HCT116 (cell line): ENCODE results near the gene TMEM140.

Experiments used
- CTCF ChIP-seq, 3 experiments: fragments of 200-600 bp in 1 of 3; sonication (generic) in 1 of 3; IDR thresholded peaks in 2 of 3; conservative IDR thresholded peaks in 1 of 3; 2 replicates each; pipeline ENCODE4 v1.5.1; 2012 to 2017; ENCODE audit warnings: low read depth in 2 of 3, low read length in 2 of 3, antibody characterized with exemption in 1 of 3, borderline replicate concordance in 1 of 3, control low read depth in 1 of 3, mild to moderate bottlenecking in 1 of 3, mixed read lengths in 1 of 3, mixed run types in 1 of 3, moderate library complexity in 1 of 3; ENCODE audit not compliant: insufficient read depth in 1 of 3
- EZH2 ChIP-seq: fragments of 200-600 bp; sonication (generic); IDR thresholded peaks from 2 replicates; pipeline ENCODE4 v1.6.1; 2017; ENCODE audit warnings: antibody characterized with exemption, mixed run types
- EZH2phosphoT487 ChIP-seq: fragments of 200-600 bp; IDR thresholded peaks from 2 replicates; pipeline ENCODE4 v1.6.1; 2018; ENCODE audit warnings: antibody characterized with exemption, borderline replicate concordance
- MAX ChIP-seq: IDR thresholded peaks from 2 replicates; pipeline ENCODE4 v1.6.1; 2012
- POLR2A ChIP-seq: IDR thresholded peaks from 2 replicates; pipeline ENCODE4 v1.7.0; 2011; ENCODE audit warnings: borderline replicate concordance; ENCODE audit not compliant: insufficient read depth, insufficient read length; ENCODE audit errors: extremely low read depth
- POLR2AphosphoS5 ChIP-seq: IDR thresholded peaks from 2 replicates; pipeline ENCODE4 v1.6.1; 2011; ENCODE audit warnings: mild to moderate bottlenecking, low read depth, low read length, moderate library complexity
- RAD21 ChIP-seq: IDR thresholded peaks from 2 replicates; pipeline ENCODE4 v1.6.1; 2012; ENCODE audit warnings: low read depth, mild to moderate bottlenecking
- SP1 ChIP-seq: IDR thresholded peaks from 2 replicates; pipeline ENCODE4 v1.6.1; 2012; ENCODE audit warnings: low read depth
- TCF7L2 ChIP-seq: IDR thresholded peaks from 2 replicates; pipeline ENCODE4 v1.7.0; 2011; ENCODE audit warnings: borderline replicate concordance, inconsistent platforms; ENCODE audit not compliant: insufficient read depth, insufficient read length; ENCODE audit errors: extremely low read depth
- ZFX ChIP-seq: fragments of 450-650 bp; IDR thresholded peaks from 2 replicates; pipeline ENCODE4 v1.6.1; 2017
- TF ChIP-seq, protein P1 (sequence below): IDR thresholded peaks from 2 replicates; pipeline ENCODE4 v1.6.1; 2011; ENCODE audit warnings: mild to moderate bottlenecking, low read length, moderate library complexity; ENCODE audit not compliant: insufficient replicate concordance; ENCODE audit errors: extremely low read depth
- TF ChIP-seq, protein P2 (sequence below): IDR thresholded peaks from 2 replicates; pipeline ENCODE4 v1.6.1; 2012; ENCODE audit warnings: low read depth

DNA sequence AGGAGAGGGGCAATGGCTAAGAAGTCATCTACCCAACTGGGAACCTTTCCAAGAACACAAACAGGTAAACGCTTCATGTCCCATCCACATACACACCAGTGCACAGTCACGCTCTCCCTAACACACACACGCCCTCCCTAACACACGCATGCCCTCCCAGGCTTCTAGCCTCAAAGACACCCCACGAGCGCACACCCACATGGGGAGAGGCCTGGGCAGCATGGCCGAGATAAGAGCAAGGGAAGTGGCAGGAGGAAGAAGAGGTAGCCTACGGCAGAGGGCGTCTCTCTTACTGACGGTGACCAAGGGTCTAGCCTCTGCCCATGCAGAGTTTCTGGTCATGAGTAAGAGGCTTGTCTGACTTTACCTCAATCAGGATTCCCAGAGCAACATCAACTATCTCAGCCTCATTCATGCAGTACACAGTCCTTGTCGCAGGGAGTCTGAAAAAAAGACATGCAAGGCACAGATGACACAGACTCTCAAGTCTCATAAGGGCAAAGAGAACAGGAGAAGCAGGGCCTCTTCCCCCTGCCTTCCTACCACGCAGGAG, 19.6 kb downstream of the TMEM140 start:
- TF ChIP-seq SP1 (no peak), MAX (no peak), POLR2A (no peak), EZH2phosphoT487 (no peak), CTCF (IDR thresholded peaks at IDR 0.05 in 2 of 3, conservative IDR thresholded peaks at IDR 0.05 in 1 of 3; ENCODE audit: borderline replicate concordance in 1 of 3, insufficient read depth in 1 of 3, low read depth in 2 of 3, low read length in 2 of 3) (no peak), POLR2AphosphoS5 (no peak), TCF7L2 (no peak), ZFX (no peak), RAD21 (no peak), EZH2 (no peak)
- TF ChIP-seq, protein P1, sequence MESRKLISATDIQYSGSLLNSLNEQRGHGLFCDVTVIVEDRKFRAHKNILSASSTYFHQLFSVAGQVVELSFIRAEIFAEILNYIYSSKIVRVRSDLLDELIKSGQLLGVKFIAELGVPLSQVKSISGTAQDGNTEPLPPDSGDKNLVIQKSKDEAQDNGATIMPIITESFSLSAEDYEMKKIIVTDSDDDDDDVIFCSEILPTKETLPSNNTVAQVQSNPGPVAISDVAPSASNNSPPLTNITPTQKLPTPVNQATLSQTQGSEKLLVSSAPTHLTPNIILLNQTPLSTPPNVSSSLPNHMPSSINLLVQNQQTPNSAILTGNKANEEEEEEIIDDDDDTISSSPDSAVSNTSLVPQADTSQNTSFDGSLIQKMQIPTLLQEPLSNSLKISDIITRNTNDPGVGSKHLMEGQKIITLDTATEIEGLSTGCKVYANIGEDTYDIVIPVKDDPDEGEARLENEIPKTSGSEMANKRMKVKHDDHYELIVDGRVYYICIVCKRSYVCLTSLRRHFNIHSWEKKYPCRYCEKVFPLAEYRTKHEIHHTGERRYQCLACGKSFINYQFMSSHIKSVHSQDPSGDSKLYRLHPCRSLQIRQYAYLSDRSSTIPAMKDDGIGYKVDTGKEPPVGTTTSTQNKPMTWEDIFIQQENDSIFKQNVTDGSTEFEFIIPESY = no peak
- TF ChIP-seq, protein P2, sequence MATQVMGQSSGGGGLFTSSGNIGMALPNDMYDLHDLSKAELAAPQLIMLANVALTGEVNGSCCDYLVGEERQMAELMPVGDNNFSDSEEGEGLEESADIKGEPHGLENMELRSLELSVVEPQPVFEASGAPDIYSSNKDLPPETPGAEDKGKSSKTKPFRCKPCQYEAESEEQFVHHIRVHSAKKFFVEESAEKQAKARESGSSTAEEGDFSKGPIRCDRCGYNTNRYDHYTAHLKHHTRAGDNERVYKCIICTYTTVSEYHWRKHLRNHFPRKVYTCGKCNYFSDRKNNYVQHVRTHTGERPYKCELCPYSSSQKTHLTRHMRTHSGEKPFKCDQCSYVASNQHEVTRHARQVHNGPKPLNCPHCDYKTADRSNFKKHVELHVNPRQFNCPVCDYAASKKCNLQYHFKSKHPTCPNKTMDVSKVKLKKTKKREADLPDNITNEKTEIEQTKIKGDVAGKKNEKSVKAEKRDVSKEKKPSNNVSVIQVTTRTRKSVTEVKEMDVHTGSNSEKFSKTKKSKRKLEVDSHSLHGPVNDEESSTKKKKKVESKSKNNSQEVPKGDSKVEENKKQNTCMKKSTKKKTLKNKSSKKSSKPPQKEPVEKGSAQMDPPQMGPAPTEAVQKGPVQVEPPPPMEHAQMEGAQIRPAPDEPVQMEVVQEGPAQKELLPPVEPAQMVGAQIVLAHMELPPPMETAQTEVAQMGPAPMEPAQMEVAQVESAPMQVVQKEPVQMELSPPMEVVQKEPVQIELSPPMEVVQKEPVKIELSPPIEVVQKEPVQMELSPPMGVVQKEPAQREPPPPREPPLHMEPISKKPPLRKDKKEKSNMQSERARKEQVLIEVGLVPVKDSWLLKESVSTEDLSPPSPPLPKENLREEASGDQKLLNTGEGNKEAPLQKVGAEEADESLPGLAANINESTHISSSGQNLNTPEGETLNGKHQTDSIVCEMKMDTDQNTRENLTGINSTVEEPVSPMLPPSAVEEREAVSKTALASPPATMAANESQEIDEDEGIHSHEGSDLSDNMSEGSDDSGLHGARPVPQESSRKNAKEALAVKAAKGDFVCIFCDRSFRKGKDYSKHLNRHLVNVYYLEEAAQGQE = no peak
